NCI-H2196 (cell line): ENCODE data around the gene DGKA.
"Not testable (repeated sequence)": the region's sequence is repeated elsewhere in the genome, so short reads cannot be mapped to it uniquely, and the experiment has no call there.

Source experiments
- DNase-seq: peaks from one replicate; lab custom pipeline; 2025; ENCODE audit not compliant: unreplicated experiment; lab: John Stamatoyannopoulos, UW

Gene DGKA

DNA sequence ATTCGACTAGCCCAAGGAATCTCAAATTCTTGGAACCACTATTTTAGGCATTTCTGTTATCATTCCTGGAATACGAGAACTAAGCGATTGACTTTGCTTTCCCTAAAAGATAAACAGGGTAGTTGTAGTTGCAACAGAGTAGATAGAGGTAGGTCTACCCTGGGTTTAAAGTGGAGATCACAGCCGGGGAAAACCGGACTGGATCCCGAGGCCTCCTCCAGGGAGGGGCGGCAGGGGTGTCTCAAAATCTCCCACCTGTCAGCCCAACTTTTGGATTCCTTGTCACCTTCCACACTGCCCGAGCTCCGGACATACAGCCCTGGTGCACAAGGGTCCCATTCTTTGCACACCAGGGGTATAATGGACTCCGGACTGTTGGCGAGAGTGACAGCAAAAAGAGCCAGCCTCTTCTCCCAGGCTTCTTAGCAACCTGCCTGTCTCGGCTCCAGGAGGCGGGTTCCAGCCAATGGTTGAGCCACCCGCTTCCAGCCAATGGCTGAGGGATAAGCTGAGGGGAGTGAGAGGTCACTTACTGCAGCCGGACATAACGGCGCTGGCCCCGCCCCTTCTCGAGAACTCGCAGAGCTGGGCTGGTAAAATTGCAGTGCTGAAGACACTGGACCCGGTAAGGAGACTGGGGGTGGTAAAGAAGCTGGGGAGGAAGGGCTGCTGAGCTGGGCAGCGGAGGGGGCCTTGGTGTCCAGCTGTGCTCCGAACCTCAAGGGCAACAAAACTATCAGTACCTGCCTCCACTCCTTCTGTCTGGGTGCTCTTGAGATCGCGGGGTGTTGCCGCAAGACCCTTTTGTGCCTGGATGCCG is 66.0 kb downstream of the DGKA start, which contains the start of gene SUOX:
TSS of gene SUOX (plus strand) at position 562 of the 820 bp plus-strand sequence. CDS start 4,946 bp downstream, outside the sequence.
- peak; percentile 93 for DNase-seq

GRCh38 chr12:55997535-55997859 is 66.5 kb downstream of the DGKA start:
- DNase-seq = no peak

GRCh38 chr12:55999522-55999921 is 68.6 kb downstream of the DGKA start:
- DNase-seq = not testable (repeated sequence)

DNA sequence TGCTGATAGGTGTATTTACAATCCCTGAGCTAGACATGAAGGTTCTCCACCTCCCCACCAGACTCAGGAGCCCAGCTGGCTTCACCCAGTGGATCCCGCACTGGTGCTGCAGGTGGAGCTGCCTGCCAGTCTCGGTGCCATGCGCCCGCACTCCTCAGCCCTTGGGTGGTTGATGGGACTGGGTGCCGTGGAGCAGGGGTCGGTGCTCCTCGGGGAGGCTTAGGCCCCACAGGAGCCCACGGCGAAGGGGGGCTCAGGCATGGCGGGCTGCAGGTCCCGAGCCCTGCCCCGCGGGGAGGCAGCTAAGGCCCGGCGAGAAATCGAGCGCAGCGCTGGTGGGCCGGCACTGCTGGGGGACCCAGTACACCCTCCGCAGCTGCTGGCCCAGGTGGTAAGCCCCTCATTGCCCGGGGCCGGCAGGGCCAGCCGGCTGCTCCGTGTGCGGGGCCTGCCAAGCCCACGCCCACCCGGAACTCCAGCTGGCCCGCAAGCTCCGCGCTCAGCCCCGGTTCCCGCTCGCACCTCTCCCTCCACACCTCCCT is 69.1 kb downstream of the DGKA start:
- DNase-seq = not testable (repeated sequence)

GRCh38 chr12:56001487-56002100 is 70.6 kb downstream of the DGKA start:
- no peak for DNase-seq

DNA sequence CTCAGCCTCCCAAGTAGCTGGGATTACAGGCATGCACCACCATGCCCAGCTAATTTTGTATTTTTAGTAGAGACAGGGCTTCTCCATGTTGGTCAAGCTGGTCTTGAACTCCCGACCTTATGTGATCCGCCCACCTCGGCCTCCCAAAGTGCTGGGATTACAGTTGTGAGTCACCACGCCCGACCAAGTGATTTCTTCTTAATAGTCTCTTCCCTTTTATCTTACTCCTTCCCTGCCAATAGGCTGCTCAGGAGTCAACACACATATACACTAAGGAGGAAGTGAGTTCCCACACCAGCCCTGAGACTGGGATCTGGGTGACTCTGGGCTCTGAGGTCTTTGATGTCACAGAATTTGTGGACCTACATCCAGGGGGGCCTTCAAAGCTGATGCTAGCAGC is 72.4 kb downstream of the DGKA start:
- not testable (repeated sequence) for DNase-seq
